Gastroesophageal sphincter (tissue), 2 donors: Measurements from ENCODE around the gene TSPAN4.
A peak's percentile ranks its signal among the peaks of the same experiment; 100 is the strongest.

ENCODE experiments used
- POLR2A ChIP-seq, 2 donors: fragments of 450-650 bp; IDR thresholded peaks; one replicate each; pipeline ENCODE4 v1.6.1; 2017; ENCODE audit warnings: antibody characterized with exemption in 2 of 2, mild to moderate bottlenecking in 2 of 2, moderate library complexity in 1 of 2
- POLR2AphosphoS5 ChIP-seq: sonication (generic); formaldehyde crosslinking; IDR thresholded peaks from one replicate; pipeline ENCODE4 v1.6.1; 2017; ENCODE audit warnings: antibody characterized with exemption

DNA sequence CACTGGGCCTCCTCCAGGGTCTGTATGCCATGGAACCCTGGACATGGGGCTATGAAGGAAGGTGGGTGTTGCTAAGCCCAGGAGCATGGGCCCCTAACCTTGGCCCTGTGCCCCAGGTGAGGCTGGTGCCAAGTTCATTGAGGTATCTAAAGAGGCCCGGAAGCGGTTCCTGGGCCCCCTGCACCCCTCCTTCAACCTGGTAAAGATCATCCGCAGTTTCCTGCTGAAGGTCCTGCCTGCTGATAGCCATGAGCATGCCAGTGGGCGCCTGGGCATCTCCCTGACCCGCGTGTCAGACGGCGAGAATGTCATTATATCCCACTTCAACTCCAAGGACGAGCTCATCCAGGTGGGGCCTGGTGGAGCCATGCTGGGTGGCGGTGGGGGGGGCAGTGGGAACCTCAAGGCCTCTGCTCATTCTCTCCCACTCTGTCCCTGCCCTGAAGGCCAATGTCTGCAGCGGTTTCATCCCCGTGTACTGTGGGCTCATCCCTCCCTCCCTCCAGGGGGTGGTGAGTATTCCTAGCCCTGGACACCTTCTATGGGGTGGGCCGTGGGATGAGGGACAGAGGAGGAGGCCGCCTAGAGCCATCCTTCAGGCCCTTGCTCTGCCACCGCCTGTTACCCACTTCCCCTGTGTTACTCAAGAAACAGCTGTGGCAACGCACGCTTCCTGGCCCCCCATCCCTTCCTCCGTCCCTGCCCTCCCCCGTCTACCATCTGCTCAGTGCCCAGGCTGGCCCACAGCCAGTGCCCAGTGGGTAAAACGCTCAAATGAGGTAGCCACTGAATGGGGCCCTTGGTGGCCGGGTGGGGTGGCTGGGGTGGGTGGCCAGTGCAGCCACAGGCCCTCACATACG, 20.9 kb upstream of the TSPAN4 start:
- TF ChIP-seq POLR2AphosphoS5 (no peak), POLR2A (IDR thresholded peaks at IDR 0.05) (peak in 1 of 2 donors; percentile 3)
